Right renal pelvis (tissue), 4 donors: Measurements from ENCODE around the gene CDK2AP2. TPM values are rescaled to one million over a fixed set of nuclear protein-coding genes. Genes with fewer than 3 reads are reported as not detected.
A peak's percentile ranks its signal among the peaks of the same experiment; 100 is the strongest.

Source experiments
- DNase-seq, 4 donors: peaks; one replicate each; pipeline ENCODE4 v3.0.0-alpha.2; 2013; ENCODE audit warnings: low read depth in 4 of 4, low spot score in 3 of 4, missing footprints in 1 of 4
- polyA plus RNA-seq, 4 donors: library from polyadenylated mRNA; unstranded; fragments of 120-200 nt; gene quantifications; one replicate each; pipeline ENCODE4 v1.2.1, GENCODE V29; 2013; ENCODE audit not compliant: insufficient read length in 4 of 4

Gene CDK2AP2
- polyA plus RNA-seq, 4 donors, result 41.6 to 75.9 (median 49.0) TPM

DNA sequence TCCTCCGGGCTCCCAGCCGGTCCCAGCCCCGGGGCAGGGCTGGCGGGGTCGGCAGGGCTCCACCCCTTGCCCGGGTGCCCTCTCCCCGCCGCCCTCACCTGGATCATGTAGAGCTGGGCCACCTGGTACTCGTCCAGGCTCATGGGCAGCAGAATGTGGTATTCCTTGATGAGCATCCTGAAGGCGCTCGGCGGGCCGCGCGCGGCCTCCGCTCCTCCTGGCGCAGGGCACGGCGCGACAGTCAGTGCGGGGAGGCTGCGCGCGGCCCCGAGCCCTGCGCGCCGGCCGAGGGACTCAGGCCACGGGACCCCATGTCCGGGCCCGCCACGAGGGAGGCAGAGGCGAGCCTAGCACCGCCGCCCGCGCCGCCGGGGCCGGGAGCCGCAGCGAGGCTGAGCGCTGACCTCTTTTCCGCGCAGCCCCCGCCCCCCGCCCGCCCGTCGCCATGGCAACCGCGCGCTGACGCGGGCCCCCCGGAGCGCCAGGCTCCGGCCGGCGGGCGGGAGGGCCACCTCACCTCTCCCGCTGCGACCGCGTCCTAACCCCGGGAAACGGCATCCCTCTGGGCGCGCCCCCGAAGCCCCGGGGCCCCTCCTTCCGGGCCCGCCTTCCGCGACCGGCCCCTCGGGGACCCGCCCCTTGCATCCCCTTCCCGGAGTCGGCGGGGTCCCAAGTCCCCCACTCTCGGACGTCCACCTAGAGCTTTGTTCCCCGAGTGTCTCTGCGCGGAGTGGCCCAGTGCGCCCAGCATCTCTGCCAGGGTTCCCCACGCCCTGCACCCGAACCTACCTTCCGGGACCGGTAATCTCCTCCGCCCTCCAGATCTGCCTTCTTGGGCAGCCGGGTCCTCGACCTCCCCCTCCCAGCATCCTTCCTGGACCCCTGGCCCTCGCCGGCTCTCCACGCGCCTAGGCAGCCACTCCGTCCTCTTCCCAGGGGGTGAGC is 3.7 kb downstream of the CDK2AP2 start:
- peak in 1 of 4 donors; percentile 13 for DNase-seq

DNA sequence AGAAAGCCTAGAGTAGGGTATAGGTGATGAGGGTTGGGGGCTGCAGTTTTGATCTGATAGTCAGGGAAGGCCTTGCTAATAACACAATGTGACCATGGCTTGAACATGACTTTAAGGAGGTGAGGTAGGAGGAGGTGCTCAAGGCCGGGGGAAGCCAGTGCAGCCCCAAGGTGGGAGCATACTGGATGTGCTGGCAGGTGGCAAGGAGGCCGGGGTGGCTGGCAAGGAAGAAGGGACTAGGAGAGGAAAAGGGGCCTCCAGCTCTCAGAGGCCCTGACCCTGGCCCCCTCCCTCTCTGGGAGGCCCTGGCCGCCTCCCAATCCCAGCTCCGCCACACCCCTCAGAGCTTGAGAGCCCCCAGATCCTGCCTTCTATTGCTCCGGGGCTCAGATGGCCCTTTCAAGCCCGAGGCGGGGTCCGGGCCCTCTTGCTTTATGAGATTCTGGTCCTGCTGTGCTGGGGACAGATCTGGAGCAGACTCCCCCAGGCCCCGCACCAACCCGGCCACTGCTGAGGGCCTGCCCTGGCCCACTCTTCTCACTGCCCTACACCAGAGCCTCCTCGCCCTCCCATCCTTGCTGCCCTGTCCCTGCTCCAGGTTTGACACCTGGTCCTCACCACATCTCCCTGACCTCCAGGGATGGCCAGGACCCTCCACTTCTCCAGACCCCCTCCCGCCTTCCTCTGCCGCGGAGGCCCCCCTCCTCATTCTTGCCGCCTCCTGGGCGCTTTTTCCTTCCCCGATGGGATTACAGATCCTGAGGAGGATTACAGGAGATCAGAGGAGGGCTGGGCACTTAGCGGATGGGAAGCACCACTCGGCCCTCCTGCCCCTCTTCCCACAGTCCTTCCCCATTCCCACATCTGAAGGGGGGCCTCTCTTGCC is 4.6 kb downstream of the CDK2AP2 start:
- DNase-seq, result no peak

GRCh38 chr11:67502328-67502979 is 5.5 kb downstream of the CDK2AP2 start:
- DNase-seq, result no peak

GRCh38 chr11:67501854-67502253 is 6.1 kb downstream of the CDK2AP2 start:
- DNase-seq, result no peak

GRCh38 chr11:67500831-67501715 is 6.9 kb downstream of the CDK2AP2 start:
- no peak for DNase-seq

GRCh38 chr11:67500484-67500821 is 7.5 kb downstream of the CDK2AP2 start:
- DNase-seq, result no peak

DNA sequence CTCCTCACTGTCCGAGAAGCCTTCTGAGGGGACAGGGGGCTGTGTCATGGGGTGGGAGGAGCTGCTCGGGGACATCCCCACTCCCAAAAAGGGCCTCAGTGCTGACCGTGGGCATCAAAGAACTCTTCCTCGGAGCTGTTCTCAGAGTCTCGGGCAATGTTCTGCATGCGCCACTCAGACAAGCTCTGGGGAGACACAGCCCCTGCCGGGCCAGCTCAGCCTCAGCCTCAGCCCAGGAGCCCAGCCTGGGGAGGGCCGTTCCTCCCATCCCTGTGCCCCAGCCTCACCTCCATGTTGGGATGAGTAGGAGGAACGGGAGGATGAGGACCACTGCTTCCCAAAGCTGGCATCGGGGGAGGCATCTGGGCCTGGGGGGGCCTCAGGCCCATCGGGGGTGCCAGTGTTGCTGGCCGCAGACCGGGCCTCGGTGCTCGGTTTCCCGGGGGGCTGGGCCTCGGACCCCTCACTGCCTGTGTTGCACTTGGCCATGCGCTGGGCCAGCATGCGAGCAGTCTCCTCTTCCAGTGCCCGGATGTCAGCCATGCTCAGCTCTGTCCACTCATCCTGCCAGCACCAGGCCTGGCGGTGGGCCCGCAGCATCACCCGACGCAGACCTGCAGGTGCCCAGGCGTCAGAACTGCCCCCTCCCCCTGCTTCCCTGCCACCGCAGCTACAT is 8.0 kb downstream of the CDK2AP2 start:
- no peak for DNase-seq

- no peak for DNase-seq
These were observed 9.4 kb downstream of the CDK2AP2 start for GRCh38 chr11:67498544-67498972.

GRCh38 chr11:67497656-67498291 is 10.2 kb downstream of the CDK2AP2 start:
- DNase-seq, result no peak

DNA sequence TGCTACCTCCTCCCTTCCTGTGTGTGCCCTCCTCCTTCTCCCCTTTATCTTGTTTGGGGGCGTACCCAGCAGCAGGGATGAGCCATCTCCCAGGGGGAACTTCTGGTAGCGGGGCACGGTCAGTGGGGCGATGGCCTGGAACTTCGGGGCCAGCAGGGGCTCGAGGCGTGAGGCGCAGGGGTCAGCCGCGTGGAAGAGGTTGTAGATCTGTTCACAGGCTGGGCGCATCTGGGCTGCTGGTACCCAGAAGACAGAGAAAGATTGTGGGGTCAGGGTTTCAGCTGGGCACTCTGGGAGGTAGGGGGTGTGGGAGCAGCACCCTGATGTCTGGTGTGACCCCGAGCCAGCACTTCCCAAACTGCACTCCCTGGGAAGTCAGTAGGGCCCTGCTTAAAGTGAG is 11.8 kb downstream of the CDK2AP2 start:
- DNase-seq, result no peak

GRCh38 chr11:67495234-67496005 is 12.5 kb downstream of the CDK2AP2 start:
- no peak for DNase-seq

DNA sequence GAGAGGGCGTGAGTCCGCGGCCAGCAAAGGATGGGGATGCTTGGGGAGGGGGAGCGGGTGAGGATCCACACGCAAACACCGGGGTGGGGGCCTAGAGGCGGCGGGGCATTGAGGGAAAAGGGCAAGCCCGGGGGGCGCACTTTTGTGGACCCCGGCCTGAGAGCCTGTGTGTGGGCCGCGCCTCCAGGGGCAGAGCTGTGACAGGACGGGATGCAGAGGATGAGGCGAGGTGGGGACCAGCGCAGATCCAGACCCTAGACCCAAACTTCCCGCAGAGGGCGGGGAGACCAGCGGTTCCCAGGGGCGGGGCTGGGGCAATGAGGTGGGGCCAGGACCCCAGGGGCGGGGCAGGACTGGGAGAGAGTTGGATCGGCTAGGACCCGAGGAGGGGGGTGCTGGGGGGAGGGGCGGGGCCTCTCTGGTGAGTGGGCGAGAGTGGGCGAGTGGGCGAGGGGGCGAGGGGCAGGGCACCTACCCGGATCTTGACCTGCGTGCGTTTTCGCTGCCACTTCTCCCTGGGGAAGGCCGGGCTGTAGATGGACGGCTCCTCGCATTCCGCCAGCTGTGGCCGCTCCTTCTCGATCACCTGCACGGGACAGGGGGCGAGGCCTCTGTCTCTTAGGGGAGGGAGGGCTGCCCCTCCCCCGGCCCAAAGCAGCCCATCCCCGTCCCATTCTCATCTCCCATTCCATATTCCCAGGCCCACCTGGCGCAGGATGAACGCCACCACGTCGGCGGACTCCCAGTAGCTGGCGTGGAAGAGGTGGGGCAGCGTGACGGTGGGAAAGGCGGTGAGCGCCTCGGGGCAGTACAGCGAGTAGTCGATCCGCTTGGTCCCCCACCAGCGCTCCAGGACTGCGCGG is 13.4 kb downstream of the CDK2AP2 start:
- DNase-seq, result no peak

DNA sequence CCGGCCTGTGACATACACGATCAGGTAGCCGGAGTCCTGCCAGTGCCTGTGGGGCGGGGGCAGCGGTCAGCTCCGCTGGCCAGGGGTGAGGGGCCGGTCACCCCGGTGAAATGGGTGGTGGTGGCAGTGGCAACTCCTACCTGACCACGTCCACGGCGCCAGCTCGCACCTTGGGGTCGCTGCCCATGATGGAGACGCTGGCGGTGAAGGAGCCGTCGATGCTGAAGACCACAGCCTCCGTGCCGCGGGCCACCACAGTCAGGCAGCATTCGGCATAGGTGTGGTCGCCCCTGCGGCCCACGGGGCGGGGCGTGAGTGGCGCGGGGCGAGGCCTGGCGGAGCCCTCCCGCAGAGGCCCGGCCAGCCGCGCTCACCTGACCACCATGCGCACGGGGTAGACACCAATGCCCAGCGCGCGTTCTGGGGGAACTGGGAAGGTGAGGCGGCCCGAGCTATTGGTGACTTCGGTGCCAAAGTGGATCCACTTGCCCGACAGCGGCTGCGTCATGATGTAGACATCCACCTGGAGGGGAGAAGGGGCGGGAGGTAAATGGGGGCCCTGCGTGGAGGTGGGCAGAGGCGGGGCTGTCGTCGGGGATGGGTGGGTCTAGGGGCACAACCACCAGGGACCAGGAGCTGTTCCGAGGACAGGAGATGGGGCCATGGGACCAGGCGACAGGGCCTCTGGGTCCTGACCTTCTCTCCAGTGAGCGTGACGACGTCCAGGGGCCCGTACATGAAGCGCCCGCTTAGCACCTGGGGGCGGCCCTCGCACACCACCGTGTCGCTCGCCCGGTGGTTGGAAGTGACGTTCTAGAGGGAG is 14.2 kb downstream of the CDK2AP2 start:
- DNase-seq, result no peak

DNA sequence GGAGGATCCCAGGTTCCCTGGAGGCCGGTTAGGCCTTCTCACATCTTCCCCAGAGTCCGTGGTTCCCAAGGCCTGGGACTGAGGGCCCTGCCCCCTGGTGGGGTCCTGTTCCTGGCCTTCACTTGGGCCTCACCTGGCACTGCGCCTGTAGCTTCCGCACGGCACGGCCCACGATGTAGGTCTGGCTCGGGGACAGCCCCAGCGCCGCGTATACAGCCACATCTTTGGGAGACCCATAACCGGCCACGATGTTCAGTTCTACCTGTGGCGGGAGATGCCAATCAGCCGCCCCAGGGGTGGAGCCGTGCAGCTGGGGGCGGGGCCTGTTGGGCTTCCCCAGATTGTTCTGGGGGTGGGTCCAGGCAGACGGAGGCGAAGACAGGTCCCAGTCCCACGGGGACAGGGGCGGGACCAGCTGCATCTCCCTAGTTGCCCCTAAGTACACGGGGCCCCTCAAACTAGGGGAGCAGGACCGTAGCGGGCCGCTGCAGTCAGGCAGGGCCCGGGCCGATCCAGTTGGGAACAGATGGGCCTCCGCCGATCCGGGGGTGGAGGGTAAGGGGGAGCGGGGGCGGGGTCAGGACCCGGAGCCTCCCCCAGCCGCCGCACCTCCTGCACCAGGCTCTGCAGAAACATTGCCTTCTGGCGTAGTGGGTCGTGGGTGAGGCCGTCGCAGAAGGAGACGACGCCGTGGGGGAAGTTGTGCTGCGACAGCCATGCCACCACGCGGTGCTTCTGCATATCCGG is 15.0 kb downstream of the CDK2AP2 start:
- DNase-seq, result no peak

GRCh38 chr11:67492069-67492727 is 15.8 kb downstream of the CDK2AP2 start:
- no peak for DNase-seq
